SJCRH30 (cell line): ENCODE results near the gene GSTM5. TPM values are rescaled to one million over a fixed set of nuclear protein-coding genes. Genes with fewer than 3 reads are reported as not detected.

Experiments
- DNase-seq, 2 experiments: peaks; one replicate each; pipeline ENCODE4 v3.0.0-alpha.2; 2015 to 2020
- H3K27ac ChIP-seq: fragments of 250-450 bp; sonication (Bioruptor Pico); 2 replicates; pipeline ENCODE4 v1.5.1; 2020; ENCODE audit warnings: mild to moderate bottlenecking, moderate library complexity
- H3K27me3 ChIP-seq: fragments of 250-450 bp; sonication (Bioruptor Pico); 2 replicates; pipeline ENCODE4 v1.5.1; 2020; ENCODE audit warnings: mild to moderate bottlenecking, moderate library complexity
- H3K36me3 ChIP-seq: fragments of 250-450 bp; sonication (Bioruptor Pico); 2 replicates; pipeline ENCODE4 v1.5.1; 2020; ENCODE audit warnings: mild to moderate bottlenecking, moderate library complexity
- H3K4me1 ChIP-seq: fragments of 250-450 bp; sonication (Bioruptor Pico); 2 replicates; pipeline ENCODE4 v1.5.1; 2020; ENCODE audit warnings: mild to moderate bottlenecking, moderate library complexity
- H3K4me3 ChIP-seq: fragments of 250-450 bp; sonication (Bioruptor Pico); 2 replicates; pipeline ENCODE4 v1.5.1; 2020; ENCODE audit warnings: mild to moderate bottlenecking, moderate library complexity
- H3K9me3 ChIP-seq: fragments of 250-450 bp; sonication (Bioruptor Pico); replicated peaks from 2 replicates; pipeline ENCODE4 v1.5.1; 2020; ENCODE audit warnings: mild to moderate bottlenecking, moderate library complexity
- total RNA-seq: library from RNA; depleted of rRNA; stranded (reverse); fragments of >200 nt; shearing (Covaris generic); gene quantifications from 2 replicates; pipeline ENCODE4 v1.2.3, GENCODE V29; 2014

GSTM5 gene
- total RNA-seq, 1 experiment from 2014 or later = 0.02 TPM

DNA sequence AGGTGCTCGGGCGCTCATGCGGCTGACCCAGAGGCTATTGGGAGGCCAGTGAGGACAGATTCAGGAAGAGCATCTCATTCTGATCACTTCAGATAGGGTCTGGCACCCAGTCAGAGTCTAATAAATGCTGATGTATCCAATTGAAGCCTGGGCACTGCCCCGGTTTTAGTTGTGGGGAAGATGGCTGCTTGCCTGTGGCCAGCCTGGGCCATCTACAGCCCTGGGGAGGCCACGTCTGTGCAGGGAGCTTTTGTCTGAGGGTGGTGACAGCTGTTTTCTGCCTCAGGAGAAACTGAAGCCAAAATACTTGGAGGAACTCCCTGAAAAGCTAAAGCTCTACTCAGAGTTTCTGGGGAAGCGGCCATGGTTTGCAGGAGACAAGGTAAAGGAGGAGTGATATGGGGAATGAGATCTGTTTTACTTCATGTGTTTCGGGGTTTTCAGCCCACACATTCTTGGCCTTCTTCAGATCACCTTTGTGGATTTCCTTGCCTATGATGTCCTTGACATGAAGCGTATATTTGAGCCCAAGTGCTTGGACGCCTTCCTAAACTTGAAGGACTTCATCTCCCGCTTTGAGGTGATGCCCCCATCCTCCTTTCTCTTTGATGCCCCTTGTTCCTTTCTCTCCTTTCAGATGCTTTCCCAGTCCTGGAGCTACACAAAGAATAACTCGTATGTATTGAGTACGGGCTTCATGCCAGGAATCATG, 2.8 kb downstream of the GSTM5 start:
- peaks cover 3% of the 10 kb centered on the region; the same call in 1 of the 2 replicates for H3K27me3 ChIP-seq

DNA sequence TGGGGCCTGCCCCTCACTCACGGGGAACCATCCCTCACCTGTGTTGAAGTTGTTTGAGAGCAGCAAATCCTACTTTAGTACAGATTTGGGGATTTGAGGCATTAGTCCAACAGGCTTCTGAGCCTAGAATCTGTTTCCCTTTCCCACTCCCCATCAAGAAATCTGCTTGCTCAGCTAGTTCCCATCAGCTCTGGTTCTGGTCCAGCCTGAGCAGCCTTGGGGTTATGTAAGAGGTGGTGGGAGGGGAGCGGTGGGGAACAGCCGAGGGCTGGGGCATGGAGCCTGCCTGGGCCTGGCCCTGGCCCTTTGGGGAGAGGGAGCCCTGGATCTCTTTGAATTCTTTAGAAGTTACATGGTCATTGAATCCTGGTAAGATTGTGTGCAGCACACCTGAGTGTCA, 4.1 kb downstream of the GSTM5 start:
- Histone ChIP-seq H3K36me3 (no peaks in the 10 kb centered on the region), H3K9me3 (no peaks in the 10 kb centered on the region), H3K4me3 (no peak overlapping the region), H3K27ac (no peak overlapping the region), H3K27me3 (peaks cover 3% of the 10 kb centered on the region; the same call in 1 of the 2 replicates), H3K4me1 (no peaks in the 10 kb centered on the region)
- no peak for DNase-seq

More for the DNA sequence above, 2.8 kb downstream of the GSTM5 start:
- Histone ChIP-seq H3K9me3 (no peaks in the 10 kb centered on the region), H3K27ac (no peak overlapping the region), H3K4me3 (no peak overlapping the region), H3K36me3 (no peaks in the 10 kb centered on the region), H3K4me1 (no peaks in the 10 kb centered on the region)
- DNase-seq = no peak

DNA sequence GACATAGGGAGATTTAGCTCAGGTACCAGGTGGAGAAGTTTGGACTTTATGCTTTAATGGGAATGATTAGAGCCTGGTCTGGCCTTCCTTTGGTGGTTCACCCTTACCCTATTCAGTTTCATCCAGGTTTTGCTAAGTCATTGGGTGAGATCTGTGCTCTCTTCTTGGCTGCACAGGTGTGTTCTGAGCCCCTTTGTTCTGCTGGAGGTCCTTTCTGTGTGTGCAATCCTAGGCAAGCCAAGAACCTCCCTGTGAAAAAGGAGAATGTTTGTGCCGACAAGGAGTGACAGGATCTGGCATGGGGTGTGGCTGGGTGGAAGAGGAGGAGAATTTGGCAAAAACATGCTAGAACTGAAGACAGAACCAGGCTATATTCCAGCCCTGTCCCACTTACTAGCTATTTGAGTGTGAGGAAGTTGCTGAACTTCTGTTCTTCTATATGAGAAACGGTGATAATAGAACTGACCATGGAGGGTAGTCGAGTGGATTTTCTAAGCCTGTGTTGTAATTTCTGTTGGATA, 4.6 kb downstream of the GSTM5 start:
- H3K4me1 ChIP-seq = no peaks in the 10 kb centered on the region
- H3K36me3 ChIP-seq = no peaks in the 10 kb centered on the region
- no peaks in the 10 kb centered on the region for H3K9me3 ChIP-seq
- no peak overlapping the region for H3K4me3 ChIP-seq
- peaks cover 3% of the 10 kb centered on the region; the same call in 1 of the 2 replicates for H3K27me3 ChIP-seq
- no peak for DNase-seq
- no peak overlapping the region for H3K27ac ChIP-seq

- H3K27ac ChIP-seq = no peak overlapping the region
Measured at GRCh38 chr1:109717729-109718128, 5.7 kb downstream of the GSTM5 start.

DNA sequence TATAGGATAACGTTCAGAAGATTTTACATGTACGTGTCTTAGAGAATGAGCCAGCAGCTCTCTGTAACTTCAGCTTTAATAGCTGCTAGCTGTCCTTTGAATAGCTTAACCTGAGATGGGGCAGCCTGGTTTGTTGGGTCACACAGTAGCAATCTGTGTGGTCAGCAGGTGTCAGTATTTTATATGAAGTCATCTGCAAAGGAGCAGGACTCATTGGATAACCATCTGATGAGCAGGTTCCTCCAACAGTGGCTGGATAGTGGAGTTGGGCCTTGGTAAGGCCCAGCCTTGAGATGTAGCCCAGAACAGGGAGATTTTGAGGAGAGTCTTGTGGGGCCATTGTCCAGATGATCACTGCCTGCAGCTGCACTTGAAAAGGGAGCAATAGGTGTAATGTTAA, 6.4 kb downstream of the GSTM5 start:
- Histone ChIP-seq H3K4me3 (no peak overlapping the region), H3K4me1 (no peaks in the 10 kb centered on the region), H3K9me3 (no peaks in the 10 kb centered on the region), H3K27ac (no peak overlapping the region), H3K36me3 (no peaks in the 10 kb centered on the region), H3K27me3 (peaks cover 3% of the 10 kb centered on the region; the same call in 1 of the 2 replicates)
- DNase-seq = no peak

More at GRCh38 chr1:109717729-109718128, 5.7 kb downstream of the GSTM5 start:
- no peak overlapping the region for H3K4me3 ChIP-seq
- DNase-seq = no peak
- peaks cover 3% of the 10 kb centered on the region; the same call in 1 of the 2 replicates for H3K27me3 ChIP-seq
- no peaks in the 10 kb centered on the region for H3K9me3 ChIP-seq
- H3K4me1 ChIP-seq = no peaks in the 10 kb centered on the region
- no peaks in the 10 kb centered on the region for H3K36me3 ChIP-seq

- no peaks in the 10 kb centered on the region for H3K9me3 ChIP-seq
- DNase-seq = no peak
- no peaks in the 10 kb centered on the region for H3K36me3 ChIP-seq
- no peak overlapping the region for H3K4me3 ChIP-seq
- peaks cover 3% of the 10 kb centered on the region; the same call in 1 of the 2 replicates for H3K27me3 ChIP-seq
- no peaks in the 10 kb centered on the region for H3K4me1 ChIP-seq
- H3K27ac ChIP-seq = no peak overlapping the region
Measured at GRCh38 chr1:109719337-109719837, 7.3 kb downstream of the GSTM5 start.

DNA sequence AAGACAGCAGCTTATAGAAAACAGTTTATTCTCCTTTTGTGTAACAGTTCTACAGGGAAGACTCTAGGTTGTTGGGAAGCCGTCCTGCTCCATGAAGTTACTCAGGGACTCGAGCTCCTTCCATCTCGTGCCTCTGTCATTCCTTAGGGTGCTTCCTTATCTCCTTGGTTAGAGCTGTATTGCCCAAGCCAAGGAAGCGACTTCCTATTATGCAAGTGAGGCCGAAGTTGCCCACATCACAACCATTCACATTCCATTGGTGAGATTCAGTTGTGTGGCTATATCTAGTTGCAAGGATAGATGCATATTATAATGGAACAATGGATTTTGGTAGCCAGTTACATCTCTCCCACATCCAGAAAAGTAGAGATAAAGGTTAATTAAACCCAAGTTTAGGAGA, 9.0 kb downstream of the GSTM5 start:
- DNase-seq = no peak
- Histone ChIP-seq H3K4me3 (no peak overlapping the region), H3K36me3 (no peaks in the 10 kb centered on the region), H3K27me3 (peaks cover 3% of the 10 kb centered on the region; the same call in 1 of the 2 replicates), H3K9me3 (no peaks in the 10 kb centered on the region), H3K27ac (no peak overlapping the region), H3K4me1 (no peaks in the 10 kb centered on the region)

DNA sequence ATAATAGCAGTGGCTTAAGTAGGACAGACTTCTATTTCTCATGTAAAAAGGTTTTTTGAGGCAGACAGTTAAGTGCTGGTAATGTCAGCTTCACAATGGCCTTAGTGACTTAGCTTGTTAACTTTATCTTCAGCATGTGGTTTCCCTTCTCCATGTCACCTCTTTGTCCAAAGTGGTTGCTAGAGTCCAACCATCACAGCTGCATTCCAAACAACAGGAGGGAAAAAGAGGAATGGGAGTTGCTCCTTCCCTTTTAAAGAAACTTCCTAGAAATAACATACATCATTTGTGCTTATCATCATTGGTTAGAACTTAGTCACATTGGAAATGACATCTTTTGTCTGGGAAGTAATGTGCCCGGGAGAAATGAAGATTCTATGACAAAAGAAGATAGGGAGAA, 9.9 kb downstream of the GSTM5 start:
- no peak overlapping the region for H3K27ac ChIP-seq
- DNase-seq = no peak
- H3K9me3 ChIP-seq = no peaks in the 10 kb centered on the region
- H3K36me3 ChIP-seq = no peaks in the 10 kb centered on the region
- no peak overlapping the region for H3K4me3 ChIP-seq
- no peaks in the 10 kb centered on the region for H3K4me1 ChIP-seq
- H3K27me3 ChIP-seq = no peaks in the 10 kb centered on the region; the same call in 1 of the 2 replicates

DNA sequence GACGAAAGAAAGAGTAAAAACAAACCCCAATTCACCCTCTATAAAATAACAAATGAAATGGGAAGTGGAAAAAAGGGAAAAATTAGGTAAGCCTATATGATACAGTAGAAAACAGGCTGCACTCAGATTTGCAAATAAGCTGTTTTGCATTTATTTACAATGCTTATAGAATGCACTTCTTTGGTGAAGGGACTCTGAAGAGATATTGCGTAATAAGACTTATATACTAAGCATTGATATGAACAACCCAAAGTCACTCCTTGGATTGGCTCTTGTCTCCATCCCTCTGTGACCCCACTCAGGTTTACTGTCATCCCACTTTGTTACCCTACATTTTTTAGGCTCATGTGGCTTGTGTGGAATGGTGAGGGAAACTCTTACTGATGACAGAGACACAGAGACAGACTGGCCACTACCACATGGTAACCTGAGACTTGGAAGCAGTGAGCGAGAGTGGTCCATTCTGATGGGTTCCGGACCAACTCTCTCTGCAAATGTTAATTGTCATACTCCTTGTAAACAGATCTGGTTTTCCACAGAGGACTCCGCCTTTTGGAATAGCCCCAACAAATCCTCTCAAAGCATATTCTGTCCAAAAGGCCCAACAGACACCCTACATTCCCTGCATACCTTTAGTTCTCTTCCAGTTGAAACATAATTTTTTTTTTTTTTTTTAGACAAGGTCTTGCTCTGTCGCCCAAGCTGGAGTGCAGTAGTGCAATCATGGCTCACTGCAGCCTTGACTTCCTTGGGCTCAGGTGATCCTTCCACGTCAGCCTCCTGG, 11.0 kb downstream of the GSTM5 start:
- H3K27ac ChIP-seq = no peak overlapping the region
- H3K27me3 ChIP-seq = no peaks in the 10 kb centered on the region
- H3K36me3 ChIP-seq = no peaks in the 10 kb centered on the region
- H3K4me1 ChIP-seq = no peaks in the 10 kb centered on the region
- no peaks in the 10 kb centered on the region for H3K9me3 ChIP-seq
- no peak for DNase-seq
- H3K4me3 ChIP-seq = no peak overlapping the region

GRCh38 chr1:109724933-109725332, 12.9 kb downstream of the GSTM5 start:
- DNase-seq = no peak
- Histone ChIP-seq H3K27ac (no peak overlapping the region), H3K36me3 (no peaks in the 10 kb centered on the region), H3K4me3 (no peak overlapping the region), H3K9me3 (no peaks in the 10 kb centered on the region), H3K4me1 (no peaks in the 10 kb centered on the region), H3K27me3 (peaks cover 5% of the 10 kb centered on the region; the same call in 1 of the 2 replicates)

DNA sequence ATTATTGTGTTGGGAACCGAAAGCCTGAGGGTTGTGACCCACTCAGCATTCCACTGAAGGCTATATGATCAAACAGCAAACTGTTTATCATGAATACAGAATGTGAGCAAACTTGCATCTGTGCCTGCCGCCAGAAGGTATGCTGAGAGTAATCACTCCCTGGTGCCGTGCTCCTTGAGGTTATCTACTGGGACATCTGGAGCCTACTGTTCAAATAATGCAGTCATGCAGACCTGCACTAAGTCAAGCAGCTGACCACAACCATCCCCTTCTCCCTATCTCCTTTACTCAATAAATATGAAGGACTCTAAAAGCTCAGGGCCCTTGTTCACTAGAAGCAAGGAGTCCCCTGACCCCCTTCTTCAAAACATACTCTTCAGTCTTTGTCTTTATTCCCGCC, 13.5 kb downstream of the GSTM5 start:
- Histone ChIP-seq H3K27ac (no peak overlapping the region), H3K9me3 (no peaks in the 10 kb centered on the region), H3K4me3 (no peak overlapping the region), H3K4me1 (no peaks in the 10 kb centered on the region), H3K27me3 (peaks cover 5% of the 10 kb centered on the region; the same call in 1 of the 2 replicates), H3K36me3 (no peaks in the 10 kb centered on the region)
- no peak for DNase-seq

- peaks cover 5% of the 10 kb centered on the region; the same call in 1 of the 2 replicates for H3K27me3 ChIP-seq
- H3K36me3 ChIP-seq = no peaks in the 10 kb centered on the region
- H3K4me3 ChIP-seq = no peak overlapping the region
- 0 out of 2 replicates have a peak, but pooled peaks cover 2% of the 10 kb centered on the region for H3K4me1 ChIP-seq
- H3K9me3 ChIP-seq = no peaks in the 10 kb centered on the region
- no peak for DNase-seq
- no peak overlapping the region for H3K27ac ChIP-seq
Measured at GRCh38 chr1:109726007-109726406, 14.0 kb downstream of the GSTM5 start.

DNA sequence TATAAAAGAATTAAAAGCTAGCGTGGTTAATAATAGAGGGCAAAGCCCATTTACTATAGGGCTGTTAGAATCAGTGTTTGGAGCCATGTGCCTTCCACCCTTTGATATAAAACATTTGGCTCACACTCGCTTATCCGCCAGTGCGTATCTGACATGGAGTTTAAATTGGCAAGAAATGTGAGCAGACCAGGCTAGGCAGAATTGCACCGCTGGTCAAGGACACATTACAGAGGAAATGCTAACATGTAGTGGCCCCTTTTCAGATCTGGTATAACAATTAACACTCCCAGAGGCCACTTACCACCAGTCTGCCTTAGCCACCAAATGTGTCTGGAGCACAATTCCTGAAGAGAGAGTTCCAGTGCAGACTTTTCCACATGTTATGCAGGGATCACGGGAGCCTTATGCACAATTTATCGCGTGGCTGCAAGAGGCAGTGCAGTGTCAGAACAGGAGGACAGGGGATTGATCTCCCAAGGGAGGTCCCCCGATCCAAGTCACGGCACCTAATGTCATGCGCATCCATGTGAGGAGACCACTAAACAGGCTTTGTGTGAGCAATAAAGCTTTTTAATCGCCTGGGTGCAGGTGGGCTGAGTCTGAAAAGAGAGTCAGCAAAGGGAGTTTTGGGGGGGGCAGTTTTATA, 14.8 kb downstream of the GSTM5 start:
- Histone ChIP-seq H3K27ac (no peak overlapping the region), H3K4me1 (0 out of 2 replicates have a peak, but pooled peaks cover 3% of the 10 kb centered on the region), H3K27me3 (peaks cover 5% of the 10 kb centered on the region; the same call in 1 of the 2 replicates), H3K9me3 (no peaks in the 10 kb centered on the region), H3K4me3 (no peak overlapping the region), H3K36me3 (no peaks in the 10 kb centered on the region)
- DNase-seq = no peak

DNA sequence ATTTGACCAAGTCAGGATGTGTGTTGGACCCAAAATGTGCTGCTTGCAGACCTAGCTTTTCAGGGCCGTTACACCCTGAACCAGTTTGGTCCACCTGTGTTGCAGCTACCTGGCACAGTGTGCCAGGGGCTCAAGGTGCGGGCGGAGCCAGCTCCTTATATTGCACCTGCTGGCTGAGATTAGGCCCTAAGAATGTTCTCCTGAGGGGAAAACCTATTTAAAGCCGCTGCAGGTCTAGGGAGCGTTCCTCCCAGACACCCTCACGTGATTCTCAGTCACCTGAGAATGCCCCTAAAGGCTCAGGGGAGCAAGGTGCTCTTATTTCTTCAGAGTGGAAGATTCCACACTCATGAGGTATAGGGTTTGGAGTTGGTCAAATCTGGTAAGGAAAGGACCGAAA, 16.8 kb downstream of the GSTM5 start:
- no peak for DNase-seq
- Histone ChIP-seq H3K9me3 (no peaks in the 10 kb centered on the region), H3K36me3 (no peaks in the 10 kb centered on the region), H3K4me1 (peaks cover 6% of the 10 kb centered on the region; the same call in 1 of the 2 replicates), H3K27me3 (peaks cover 5% of the 10 kb centered on the region), H3K4me3 (no peak overlapping the region), H3K27ac (no peak overlapping the region)
